HG02981 (cell line): Measurements from ENCODE around the gene DSCAML1.

Experiments
- ATAC-seq: cut with Tn5 transposase; IDR thresholded peaks from one replicate; pipeline ENCODE4 v1.9.1; 2021; ENCODE audit warnings: mild to moderate bottlenecking, moderate library complexity; ENCODE audit not compliant: unreplicated experiment

DSCAML1 gene

DNA sequence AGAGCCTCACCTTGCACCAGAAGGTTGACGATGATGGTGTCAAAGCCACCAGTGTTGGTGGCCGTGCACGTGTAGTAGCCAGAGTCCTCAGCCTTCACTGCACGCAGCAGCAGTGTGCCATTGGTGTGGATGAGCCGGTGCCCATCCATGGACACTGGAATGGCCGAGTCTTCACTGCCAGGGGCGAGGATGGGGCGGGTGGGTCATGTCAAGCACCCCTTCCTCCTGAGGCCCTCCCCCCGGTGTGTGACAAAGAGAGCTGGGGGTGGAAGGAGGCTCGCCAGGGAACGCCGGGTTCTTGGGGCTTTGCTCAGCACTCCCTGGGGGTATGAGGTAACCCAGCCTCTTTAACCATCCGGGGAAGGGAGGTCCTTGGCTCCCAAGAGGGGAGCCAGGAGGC, 357.8 kb downstream of the DSCAML1 start:
- no peak for ATAC-seq

- ATAC-seq: no peak
Measured at GRCh38 chr11:117438371-117439000, 358.5 kb downstream of the DSCAML1 start.

DNA sequence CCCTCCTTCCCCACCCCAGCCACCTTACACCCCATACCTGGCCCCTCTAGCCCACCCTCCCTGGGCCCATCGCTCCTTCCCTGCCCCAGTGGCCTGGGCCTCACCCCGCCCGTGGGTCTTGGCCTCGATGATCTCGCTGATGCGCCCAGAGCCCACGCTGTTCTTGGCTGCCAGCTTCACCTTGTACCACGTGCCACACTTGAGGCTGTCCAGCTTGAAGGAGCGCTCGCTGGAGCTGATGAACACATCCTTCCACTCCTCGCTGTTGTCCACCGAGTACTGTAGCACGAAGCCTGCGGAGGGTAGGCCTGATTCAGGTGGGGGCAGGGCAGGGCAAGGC, 359.3 kb downstream of the DSCAML1 start:
- no peak for ATAC-seq

GRCh38 chr11:117437041-117437790, 359.8 kb downstream of the DSCAML1 start:
- ATAC-seq: no peak

- ATAC-seq: no peak
Measured at GRCh38 chr11:117435326-117435725, 361.7 kb downstream of the DSCAML1 start.

DNA sequence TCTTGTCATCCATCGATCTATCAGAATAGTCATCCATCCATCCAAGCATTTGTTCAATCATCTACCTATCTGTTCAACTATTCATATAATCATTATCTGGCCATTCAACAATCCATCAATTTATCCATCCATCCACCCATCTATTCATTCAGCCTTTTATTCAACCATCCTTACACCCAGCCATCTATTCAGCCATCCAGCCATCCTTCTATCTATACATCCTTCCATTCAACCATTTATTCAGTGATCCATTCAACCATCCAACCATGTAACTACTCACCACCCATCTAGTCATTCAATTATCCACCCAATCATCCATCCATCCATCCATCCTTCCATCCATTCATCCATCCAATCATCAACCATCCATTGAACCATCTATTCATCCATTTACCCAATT, 362.5 kb downstream of the DSCAML1 start:
- ATAC-seq: no peak

DNA sequence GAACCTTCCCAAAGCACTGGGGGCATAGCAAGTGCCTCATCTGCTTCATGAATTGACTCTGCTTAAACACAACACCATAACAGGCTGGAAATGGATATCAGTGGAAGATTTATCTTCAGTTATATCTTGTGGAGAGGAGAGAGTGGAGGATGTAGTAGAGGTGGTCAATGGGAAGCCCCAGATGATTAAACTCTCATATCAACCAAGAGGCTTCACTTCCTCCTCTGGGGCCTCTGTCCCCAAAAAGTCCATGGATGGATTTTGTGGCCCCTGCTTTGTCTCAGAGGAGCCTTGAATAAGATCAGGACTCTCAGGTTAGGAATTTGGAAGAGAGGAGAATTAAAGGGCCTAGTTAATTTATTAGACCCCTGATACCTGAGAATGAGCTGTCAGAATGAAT, 363.3 kb downstream of the DSCAML1 start:
- ATAC-seq: no peak

GRCh38 chr11:117431436-117431835, 365.6 kb downstream of the DSCAML1 start:
- no peak for ATAC-seq

GRCh38 chr11:117430293-117430955, 366.6 kb downstream of the DSCAML1 start:
- ATAC-seq: no peak

GRCh38 chr11:117428856-117429229, 368.2 kb downstream of the DSCAML1 start:
- no peak for ATAC-seq

GRCh38 chr11:117428186-117428855, 368.7 kb downstream of the DSCAML1 start:
- ATAC-seq: no peak

DNA sequence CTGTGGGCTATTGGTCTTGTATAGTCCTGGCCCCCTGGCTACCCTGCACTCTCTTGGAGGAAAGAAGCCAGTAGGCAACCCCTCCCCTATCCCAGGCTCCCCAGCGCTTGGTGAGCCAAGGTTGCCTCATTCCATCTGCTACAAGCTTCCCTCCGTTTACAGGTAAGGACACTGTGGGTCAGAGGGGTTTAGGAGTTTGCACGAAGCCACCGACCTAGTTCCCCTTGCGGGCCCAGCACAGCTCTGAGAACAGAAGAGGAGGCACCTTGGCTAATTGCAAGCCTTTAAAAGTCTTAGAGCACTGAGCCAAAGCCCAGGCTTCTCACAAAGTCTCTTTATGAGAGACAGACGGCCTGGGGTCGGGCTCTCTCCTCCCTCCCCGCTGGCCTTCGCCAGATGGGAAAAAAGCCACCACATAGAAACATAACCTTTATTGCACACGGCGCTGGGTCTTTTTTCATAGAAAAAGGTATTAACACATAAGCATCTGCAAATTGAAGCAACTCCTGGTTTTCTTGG, 369.6 kb downstream of the DSCAML1 start:
- ATAC-seq: no peak

DNA sequence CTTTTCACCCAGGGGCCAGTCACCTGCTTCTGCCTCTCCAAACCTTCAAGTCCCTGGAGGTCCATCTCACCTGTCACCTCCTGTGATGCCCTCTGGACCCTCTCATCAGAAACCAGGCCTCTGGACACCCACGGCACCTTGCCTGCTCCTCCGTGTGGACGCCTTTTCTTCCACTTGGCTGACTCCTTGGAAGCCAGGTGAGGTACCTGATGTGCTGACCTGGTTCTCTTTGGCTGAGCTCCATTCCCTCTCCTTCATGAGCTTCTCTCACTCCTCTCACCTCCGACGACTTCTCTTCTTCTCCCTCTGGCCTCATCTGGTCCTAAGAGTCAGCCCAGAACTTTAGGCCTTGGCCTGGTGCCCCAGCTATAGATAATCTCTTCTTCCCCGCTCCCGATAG, 370.1 kb downstream of the DSCAML1 start:
- no peak for ATAC-seq

DNA sequence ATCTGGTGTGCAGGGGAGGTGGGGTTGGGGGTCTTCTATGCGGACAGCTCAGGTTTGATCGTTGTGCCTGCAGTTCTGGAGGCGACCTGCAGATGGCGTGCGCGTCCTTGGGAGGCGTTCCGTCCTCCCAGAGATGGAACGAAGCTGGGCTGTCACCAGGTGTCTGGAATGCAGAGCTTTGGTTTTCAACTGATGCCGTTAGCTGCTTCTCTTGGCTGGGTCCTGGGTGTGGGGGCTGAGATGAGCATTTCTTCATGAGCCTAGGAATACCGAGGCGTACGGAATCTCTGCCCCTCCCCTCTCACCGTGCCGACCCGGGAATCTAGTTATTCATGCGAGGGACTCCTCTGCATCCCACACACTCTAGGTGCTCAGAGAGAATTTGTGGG, 370.7 kb downstream of the DSCAML1 start:
- no peak for ATAC-seq

- ATAC-seq: no peak
Measured at GRCh38 chr11:117425679-117426296, 371.2 kb downstream of the DSCAML1 start.

GRCh38 chr11:117424781-117425180, 372.2 kb downstream of the DSCAML1 start:
- ATAC-seq: no peak

DNA sequence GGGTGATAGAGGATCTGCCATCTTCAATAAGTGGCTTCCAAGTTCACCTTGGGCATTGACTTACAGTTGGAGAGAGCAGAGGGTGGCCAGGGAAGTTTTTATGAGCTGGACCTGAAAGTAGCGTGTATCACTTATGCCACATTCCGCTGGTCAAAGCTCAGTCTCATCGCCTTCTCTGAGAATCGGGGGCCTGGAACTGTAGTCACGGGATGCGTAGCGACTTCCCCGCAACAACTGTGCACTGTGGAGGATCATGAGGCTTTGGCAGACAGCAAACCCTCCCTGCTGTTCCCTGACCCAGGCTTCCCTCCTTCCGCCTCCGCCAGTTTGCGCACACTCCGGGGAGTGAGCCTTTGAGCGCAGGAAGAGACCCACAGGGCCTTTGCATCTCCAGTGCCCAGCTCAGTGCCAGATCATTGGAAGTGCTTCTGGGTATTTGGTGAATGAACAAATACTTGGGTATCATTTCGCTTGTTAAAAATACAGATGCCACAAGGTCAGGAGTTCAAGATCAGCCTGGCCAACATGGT, 373.9 kb downstream of the DSCAML1 start:
- no peak for ATAC-seq

DNA sequence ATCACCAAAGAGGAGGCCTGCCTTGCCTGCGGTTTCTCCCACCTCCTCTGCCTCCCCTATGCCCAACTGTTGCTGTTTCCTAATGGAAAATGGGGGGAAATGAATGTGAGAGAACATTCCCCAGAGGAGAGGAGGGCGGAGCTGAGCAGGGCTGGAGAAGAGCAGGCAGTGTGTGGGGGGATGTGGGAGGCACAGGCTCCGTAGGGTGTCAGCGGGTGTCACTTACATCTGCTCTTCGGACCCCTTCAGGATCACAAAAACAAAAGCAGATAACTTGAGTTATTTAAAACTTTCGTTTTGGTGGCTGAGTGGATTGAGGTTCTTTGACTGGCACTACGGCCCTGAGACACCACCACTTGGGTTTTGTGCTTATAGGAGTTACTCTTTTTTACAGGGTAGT, 375.5 kb downstream of the DSCAML1 start:
- no peak for ATAC-seq

- ATAC-seq: no peak
Measured at GRCh38 chr11:117421041-117421440, 376.0 kb downstream of the DSCAML1 start.

DNA sequence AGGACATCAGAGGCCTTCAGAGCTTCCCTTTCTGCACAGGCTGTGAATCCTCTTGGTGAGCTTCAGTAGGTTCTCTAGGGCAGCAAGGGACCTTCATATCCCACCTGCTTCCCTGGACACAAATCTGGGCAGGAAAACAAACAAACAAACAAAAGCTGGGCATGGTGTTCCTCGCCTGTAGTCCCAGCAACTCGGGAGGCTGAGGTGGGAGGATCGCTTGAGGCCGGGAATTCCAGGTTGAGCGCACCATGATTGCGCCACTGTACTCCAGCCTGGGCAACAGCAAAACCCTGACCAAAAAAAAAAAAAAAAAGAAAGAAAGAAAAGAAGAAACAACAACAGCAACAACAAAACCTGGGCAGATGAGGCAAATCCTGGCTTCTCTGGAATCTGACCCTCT, 376.4 kb downstream of the DSCAML1 start:
- ATAC-seq: no peak

GRCh38 chr11:117420143-117420485, 376.9 kb downstream of the DSCAML1 start:
- no peak for ATAC-seq
